ENCODE measurements around the gene TMEM107.

TMEM107 gene

GRCh38 chr17:8162997-8163977 lies 12.9 kb downstream of the TMEM107 start:
- DNase-seq (ENCODE audit: low read depth) = no peak
- no peak for TF ChIP-seq CTCF (IDR thresholded peaks at IDR 0.05; ENCODE audit: low read depth, low read length, missing control alignments)
- H3K4me3 ChIP-seq (ENCODE audit: low read depth, low read length) = peak overlapping the region; percentile 97

- peak within 1 kb of the TSS; percentile 97 for H3K4me3 ChIP-seq (ENCODE audit: low read depth, low read length)
- TF ChIP-seq CTCF (IDR thresholded peaks at IDR 0.05; ENCODE audit: low read depth, low read length, missing control alignments) = no peak
- DNase-seq (ENCODE audit: low read depth) = no peak
Observed at GRCh38 chr17:8162233-8162996, 13.8 kb downstream of the TMEM107 start, which contains the start of gene VAMP2. TSS of gene VAMP2 (minus strand) at chr17:8162948. CDS start at chr17:8162879, 69 bp downstream.

GRCh38 chr17:8161289-8162232 lies 14.6 kb downstream of the TMEM107 start:
- H3K4me3 ChIP-seq (ENCODE audit: low read depth, low read length) = peak overlapping the region; percentile 97
- no peak for DNase-seq (ENCODE audit: low read depth)
- no peak for TF ChIP-seq CTCF (IDR thresholded peaks at IDR 0.05; ENCODE audit: low read depth, low read length, missing control alignments)

- H3K4me3 ChIP-seq (ENCODE audit: low read depth, low read length) = no peak overlapping the region
- no peak for DNase-seq (ENCODE audit: low read depth)
- no peak for TF ChIP-seq CTCF (IDR thresholded peaks at IDR 0.05; ENCODE audit: low read depth, low read length, missing control alignments)
Observed at GRCh38 chr17:8160741-8161221, 15.4 kb downstream of the TMEM107 start.

GRCh38 chr17:8160224-8160577 lies 16.0 kb downstream of the TMEM107 start:
- no peak overlapping the region for H3K4me3 ChIP-seq (ENCODE audit: low read depth, low read length)
- DNase-seq (ENCODE audit: low read depth) = no peak
- TF ChIP-seq CTCF (IDR thresholded peaks at IDR 0.05; ENCODE audit: low read depth, low read length, missing control alignments) = no peak
